ENCODE measurements around the gene CDH4. TPM values are rescaled to one million over a fixed set of nuclear protein-coding genes. Genes with fewer than 3 reads are reported as not detected.

CDH4 gene
- total and polyA plus RNA-seq, 2 donors (not counting 1 experiment from before 2014, with no cell fraction given): not detected

DNA sequence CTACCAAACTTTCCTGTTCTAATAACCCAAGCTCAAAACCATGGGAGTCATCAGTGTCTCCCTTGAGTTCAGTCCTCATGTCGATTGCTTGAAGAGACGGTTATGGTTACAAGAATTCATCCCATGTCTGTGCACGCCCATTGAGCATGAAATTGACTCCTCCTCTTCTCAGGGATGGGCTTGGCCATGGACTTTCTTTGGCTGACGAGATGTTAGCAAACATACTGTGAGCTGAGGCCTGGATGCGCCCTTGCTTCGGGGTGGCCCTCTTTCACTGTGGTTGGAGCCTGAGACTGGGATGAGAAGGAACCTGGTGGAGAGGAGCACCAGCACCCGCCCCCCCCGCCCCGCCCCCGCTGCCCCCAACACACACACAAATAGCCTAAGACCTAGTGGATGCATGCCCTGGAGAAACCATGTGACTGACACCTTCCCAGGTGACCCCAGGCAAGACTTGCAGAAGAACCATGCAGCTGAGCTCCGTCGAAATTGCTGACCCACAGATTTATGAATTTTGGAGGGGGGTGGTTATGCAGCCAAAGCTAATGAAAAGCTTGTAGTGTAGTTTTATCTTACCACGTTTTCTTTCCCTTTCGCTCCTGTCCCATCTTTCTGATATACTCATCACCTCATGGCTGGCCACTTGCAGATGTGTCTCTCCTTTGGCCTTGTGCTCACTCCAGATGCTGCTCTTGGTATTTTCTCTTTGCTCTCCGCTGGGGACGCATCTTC is 231.4 kb downstream of the CDH4 start:
- H3K4me1 ChIP-seq (ENCODE audit: control insufficient read depth in 2 of 2, insufficient read depth in 2 of 2, low read length in 2 of 2): no peaks in the 10 kb centered on the region
- Mint-ChIP-seq H3K4me3 (no peak overlapping the region), H3K27me3 (no peaks in the 10 kb centered on the region), H3K4me1 (no peaks in the 10 kb centered on the region), H3K27ac (no peak overlapping the region), H3K9me3 (ENCODE audit: insufficient read depth) (peaks cover 19% of the 10 kb centered on the region)
- no peak overlapping the region for H2AFZ ChIP-seq (ENCODE audit: insufficient read depth, low read depth, low read length, poor library complexity, severe bottlenecking)
- CTCF ChIA-PET: no interaction called here
- no peaks in the 10 kb centered on the region for H3K79me2 ChIP-seq (ENCODE audit: control insufficient read depth, insufficient read depth, low read length)
- H3K36me3 ChIP-seq (replicated peaks in 1 of 2; ENCODE audit: control extremely low read depth in 1 of 2, control insufficient read depth in 1 of 2, extremely low read depth in 1 of 2, insufficient read depth in 2 of 2, low read length in 1 of 2): no peaks in the 10 kb centered on the region
- H3K9me3 ChIP-seq (ENCODE audit: control extremely low read depth in 1 of 3, control insufficient read depth in 2 of 3, insufficient read depth in 1 of 3, low read length in 2 of 3): peaks cover 0 to 31% (median 0%) of the 10 kb centered on the region in 3 donors
- H3K4me2 ChIP-seq (replicated peaks; ENCODE audit: low read depth, low read length, poor library complexity, severe bottlenecking): no peak overlapping the region
- DNase-seq: no peak
- no peak overlapping the region for H3K4me3 ChIP-seq (ENCODE audit: control extremely low read depth in 1 of 5, extremely low read depth in 1 of 5, insufficient read depth in 1 of 5, low read depth in 2 of 5, low read length in 4 of 5)
- no peaks in the 10 kb centered on the region for H4K20me1 ChIP-seq (ENCODE audit: control insufficient read depth, insufficient read depth, low read length, poor library complexity, severe bottlenecking)
- TF ChIP-seq, protein P1, sequence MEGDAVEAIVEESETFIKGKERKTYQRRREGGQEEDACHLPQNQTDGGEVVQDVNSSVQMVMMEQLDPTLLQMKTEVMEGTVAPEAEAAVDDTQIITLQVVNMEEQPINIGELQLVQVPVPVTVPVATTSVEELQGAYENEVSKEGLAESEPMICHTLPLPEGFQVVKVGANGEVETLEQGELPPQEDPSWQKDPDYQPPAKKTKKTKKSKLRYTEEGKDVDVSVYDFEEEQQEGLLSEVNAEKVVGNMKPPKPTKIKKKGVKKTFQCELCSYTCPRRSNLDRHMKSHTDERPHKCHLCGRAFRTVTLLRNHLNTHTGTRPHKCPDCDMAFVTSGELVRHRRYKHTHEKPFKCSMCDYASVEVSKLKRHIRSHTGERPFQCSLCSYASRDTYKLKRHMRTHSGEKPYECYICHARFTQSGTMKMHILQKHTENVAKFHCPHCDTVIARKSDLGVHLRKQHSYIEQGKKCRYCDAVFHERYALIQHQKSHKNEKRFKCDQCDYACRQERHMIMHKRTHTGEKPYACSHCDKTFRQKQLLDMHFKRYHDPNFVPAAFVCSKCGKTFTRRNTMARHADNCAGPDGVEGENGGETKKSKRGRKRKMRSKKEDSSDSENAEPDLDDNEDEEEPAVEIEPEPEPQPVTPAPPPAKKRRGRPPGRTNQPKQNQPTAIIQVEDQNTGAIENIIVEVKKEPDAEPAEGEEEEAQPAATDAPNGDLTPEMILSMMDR (IDR thresholded peaks at IDR 0.05): no peak
- no peak for TF ChIP-seq EZH2 (IDR thresholded peaks at IDR 0.05; ENCODE audit: borderline replicate concordance, insufficient read depth, low read depth, low read length, poor library complexity, severe bottlenecking)
- no peak overlapping the region for H3K27ac ChIP-seq (ENCODE audit: low read length in 2 of 2)
- WGBS (ENCODE audit: insufficient coverage): 91% methylated on average over 11 of the region's 16 CpGs
- no peak for ATAC-seq (ENCODE audit: low read depth)
- intact Hi-C loops (cut with micrococcal nuclease): no loop called here
- H3K9ac ChIP-seq (ENCODE audit: low read length): no peak overlapping the region
- POLR2A ChIA-PET: no interaction called here
- no peaks in the 10 kb centered on the region for H3K27me3 ChIP-seq (replicated peaks in 1 of 4; ENCODE audit: control extremely low read depth in 1 of 4, control insufficient read depth in 3 of 4, insufficient read depth in 4 of 4, low read length in 3 of 4)

DNA sequence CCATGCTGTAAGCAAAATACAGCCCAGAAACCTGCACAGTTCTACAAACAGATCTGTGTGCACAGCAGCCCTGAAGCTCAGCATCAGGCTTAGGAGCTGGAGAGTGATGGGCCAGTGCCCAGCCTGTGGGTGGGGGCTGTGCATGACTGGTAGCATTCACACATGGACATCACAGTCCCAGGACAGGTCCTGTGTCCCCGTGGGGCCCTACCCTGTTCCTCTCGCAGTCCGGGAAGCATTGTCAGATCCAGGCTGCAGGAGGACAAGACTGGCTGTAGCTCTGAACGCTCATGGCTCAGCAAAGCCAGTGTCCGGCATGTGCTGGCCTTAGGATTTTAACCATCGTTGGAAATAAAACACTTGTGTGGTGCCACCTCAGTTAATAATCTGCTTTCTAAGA is 234.1 kb downstream of the CDH4 start:
- H3K36me3 ChIP-seq (replicated peaks in 1 of 2; ENCODE audit: control extremely low read depth in 1 of 2, control insufficient read depth in 1 of 2, extremely low read depth in 1 of 2, insufficient read depth in 2 of 2, low read length in 1 of 2): no peaks in the 10 kb centered on the region

More for the DNA sequence above, 234.1 kb downstream of the CDH4 start:
- Mint-ChIP-seq H3K27me3 (no peaks in the 10 kb centered on the region), H3K27ac (no peak overlapping the region), H3K4me3 (no peak overlapping the region), H3K4me1 (no peaks in the 10 kb centered on the region), H3K9me3 (ENCODE audit: insufficient read depth) (peaks cover 12% of the 10 kb centered on the region)
- Histone ChIP-seq H3K79me2 (ENCODE audit: control insufficient read depth, insufficient read depth, low read length) (no peaks in the 10 kb centered on the region), H3K27me3 (replicated peaks in 1 of 4; ENCODE audit: control extremely low read depth in 1 of 4, control insufficient read depth in 3 of 4, insufficient read depth in 4 of 4, low read length in 3 of 4) (no peaks in the 10 kb centered on the region), H4K20me1 (ENCODE audit: control insufficient read depth, insufficient read depth, low read length, poor library complexity, severe bottlenecking) (no peaks in the 10 kb centered on the region), H3K4me1 (ENCODE audit: control insufficient read depth in 2 of 2, insufficient read depth in 2 of 2, low read length in 2 of 2) (no peaks in the 10 kb centered on the region), H3K27ac (ENCODE audit: low read length in 2 of 2) (no peak overlapping the region), H3K4me3 (ENCODE audit: control extremely low read depth in 1 of 5, extremely low read depth in 1 of 5, insufficient read depth in 1 of 5, low read depth in 2 of 5, low read length in 4 of 5) (no peak overlapping the region), H3K9me3 (ENCODE audit: control extremely low read depth in 1 of 3, control insufficient read depth in 2 of 3, insufficient read depth in 1 of 3, low read length in 2 of 3) (peaks cover 0 to 22% (median 0%) of the 10 kb centered on the region in 3 donors), H2AFZ (ENCODE audit: insufficient read depth, low read depth, low read length, poor library complexity, severe bottlenecking) (no peak overlapping the region), H3K4me2 (replicated peaks; ENCODE audit: low read depth, low read length, poor library complexity, severe bottlenecking) (no peak overlapping the region), H3K9ac (ENCODE audit: low read length) (no peak overlapping the region)
- ChIA-PET CTCF (no interaction called here), POLR2A (no interaction called here)
- no peak for TF ChIP-seq EZH2 (IDR thresholded peaks at IDR 0.05; ENCODE audit: borderline replicate concordance, insufficient read depth, low read depth, low read length, poor library complexity, severe bottlenecking)
- TF ChIP-seq, protein P1 (IDR thresholded peaks at IDR 0.05): no peak
- 91% methylated on average over 5 of the region's 6 CpGs for WGBS (ENCODE audit: insufficient coverage)
- intact Hi-C loops (cut with micrococcal nuclease): no loop called here
- no peak for DNase-seq
- ATAC-seq (ENCODE audit: low read depth): no peak

Measured in B cell (primary cell).